Calu3 (cell line): ENCODE results near the gene PTPRN2. TPM values are rescaled to one million over a fixed set of nuclear protein-coding genes. Genes with fewer than 3 reads are reported as not detected.

Experiments used
- BruUV-seq: library from RNA; stranded (reverse); fragments of 400-500 nt; replicated peaks from 2 replicates; lab custom pipeline; 2021; lab: Mats Ljungman, UMichigan
- CTCF ChIA-PET: fragments of 300-600 bp; sonication (Branson Sonifier 250); formaldehyde crosslinking; loops from one replicate; lab custom pipeline; 2022; ENCODE audit warnings: antibody characterized with exemption; lab: Charles Lee
- DNase-seq: peaks from one replicate; pipeline ENCODE4 v3.0.0; 2022
- H3K27ac Mint-ChIP-seq: one replicate; pipeline ENCODE4 v1.8.0; 2022; ENCODE audit warnings: mixed read lengths; ENCODE audit not compliant: unreplicated experiment
- H3K27me3 Mint-ChIP-seq: one replicate; pipeline ENCODE4 v1.8.0; 2022; ENCODE audit warnings: mixed read lengths; ENCODE audit not compliant: unreplicated experiment
- H3K36me3 Mint-ChIP-seq: one replicate; pipeline ENCODE4 v1.8.0; 2022; ENCODE audit warnings: mild to moderate bottlenecking, moderate library complexity, mixed read lengths; ENCODE audit not compliant: insufficient read depth, unreplicated experiment
- H3K4me1 Mint-ChIP-seq: one replicate; pipeline ENCODE4 v1.8.0; 2022; ENCODE audit warnings: mild to moderate bottlenecking, low read depth, mixed read lengths; ENCODE audit not compliant: unreplicated experiment
- H3K4me3 Mint-ChIP-seq: one replicate; pipeline ENCODE4 v1.8.0; 2022; ENCODE audit warnings: mild to moderate bottlenecking, low read depth, moderate library complexity, mixed read lengths; ENCODE audit not compliant: unreplicated experiment
- H3K9me3 Mint-ChIP-seq: one replicate; pipeline ENCODE4 v1.8.0; 2022; ENCODE audit warnings: low read depth, mixed read lengths; ENCODE audit not compliant: unreplicated experiment
- CTCF ChIP-seq: fragments of 200-600 bp; IDR thresholded peaks from one replicate; pipeline ENCODE4 v1.8.0; 2022; ENCODE audit warnings: antibody characterized with exemption; ENCODE audit not compliant: unreplicated experiment
- intact Hi-C: fragments of 100-400 bp; cut with micrococcal nuclease; formaldehyde crosslinking; loops from one replicate; pipeline ENCODE4 v1.10.0; 2022; ENCODE audit not compliant: unreplicated experiment
- total RNA-seq: library from RNA; stranded (reverse); gene quantifications from 2 replicates; pipeline ENCODE4 v1.2.3, GENCODE V29; 2022

The PTPRN2 gene
- total RNA-seq, 1 experiment from 2014 or later, result 2.0 TPM

GRCh38 chr7:157869793-157870192 is 717.8 kb downstream of the PTPRN2 start:
- intact Hi-C loops, result no loop called here
- no peaks in the 10 kb centered on the region for H3K27me3 Mint-ChIP-seq
- no peaks in the 10 kb centered on the region for H3K4me1 Mint-ChIP-seq
- CTCF ChIA-PET, result no interaction called here
- no peak for TF ChIP-seq CTCF
- H3K9me3 Mint-ChIP-seq, result peaks cover 12% of the 10 kb centered on the region
- no peak overlapping the region for H3K4me3 Mint-ChIP-seq
- no peak overlapping the region for H3K27ac Mint-ChIP-seq
- DNase-seq, result no peak
- no TSS peak for BruUV-seq
- H3K36me3 Mint-ChIP-seq, result no peaks in the 10 kb centered on the region

DNA sequence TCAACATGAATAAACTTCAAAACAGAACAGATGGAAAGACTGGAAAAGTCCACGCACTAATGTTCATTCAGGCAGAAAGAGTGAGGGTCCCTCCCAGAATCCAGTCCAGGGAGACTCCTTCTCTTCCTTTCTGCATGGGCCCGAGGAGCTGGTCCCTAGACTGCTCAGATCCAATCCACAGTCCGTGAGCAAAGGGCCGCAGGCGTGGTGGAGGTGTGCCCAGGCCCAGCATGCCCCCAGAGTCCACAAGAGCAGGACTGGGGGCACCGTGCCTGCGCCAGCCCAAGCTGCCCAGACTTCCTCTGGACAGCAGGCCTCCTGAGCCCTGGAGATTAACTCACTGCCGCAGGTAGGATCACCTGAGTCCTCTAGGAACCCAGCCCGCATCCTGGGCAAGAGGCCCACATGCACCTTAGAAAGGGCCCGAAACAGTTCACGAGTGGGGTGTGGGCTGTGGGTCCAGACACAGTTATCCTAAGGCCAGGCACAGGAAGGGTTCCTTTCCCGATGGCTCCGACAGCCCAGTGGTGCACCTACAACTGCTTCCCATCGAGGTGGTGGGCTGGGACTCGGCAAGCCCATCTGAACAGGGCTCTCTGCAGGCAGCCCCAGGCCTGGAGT is 719.8 kb downstream of the PTPRN2 start:
- Mint-ChIP-seq H3K4me1 (no peaks in the 10 kb centered on the region), H3K4me3 (no peak overlapping the region), H3K36me3 (no peaks in the 10 kb centered on the region), H3K9me3 (peaks cover 5% of the 10 kb centered on the region), H3K27ac (no peak overlapping the region), H3K27me3 (no peaks in the 10 kb centered on the region)
- CTCF ChIA-PET, result no interaction called here
- DNase-seq, result no peak
- no peak for TF ChIP-seq CTCF
- intact Hi-C loops, result no loop called here
- no TSS peak for BruUV-seq

GRCh38 chr7:157866336-157866924 is 721.2 kb downstream of the PTPRN2 start:
- Mint-ChIP-seq H3K4me3 (no peak overlapping the region), H3K27ac (no peak overlapping the region), H3K4me1 (no peaks in the 10 kb centered on the region), H3K27me3 (no peaks in the 10 kb centered on the region), H3K36me3 (no peaks in the 10 kb centered on the region), H3K9me3 (peaks cover 8% of the 10 kb centered on the region)
- BruUV-seq, result no TSS peak
- no peak for DNase-seq
- TF ChIP-seq CTCF, result no peak
- intact Hi-C loops, result no loop called here
- CTCF ChIA-PET, result no interaction called here

- H3K36me3 Mint-ChIP-seq, result no peaks in the 10 kb centered on the region
- BruUV-seq, result no TSS peak
- peaks cover 10% of the 10 kb centered on the region for H3K9me3 Mint-ChIP-seq
- no peaks in the 10 kb centered on the region for H3K27me3 Mint-ChIP-seq
- DNase-seq, result no peak
- no peak overlapping the region for H3K27ac Mint-ChIP-seq
- no peak overlapping the region for H3K4me3 Mint-ChIP-seq
- H3K4me1 Mint-ChIP-seq, result no peaks in the 10 kb centered on the region
- no peak for TF ChIP-seq CTCF
- CTCF ChIA-PET, result no interaction called here
- intact Hi-C loops, result no loop called here
Observed at GRCh38 chr7:157865351-157866165, 722.1 kb downstream of the PTPRN2 start.
